ENCODE measurements around the gene TMEM176A. TPM values are rescaled to one million over a fixed set of nuclear protein-coding genes. Genes with fewer than 3 reads are reported as not detected.
"Not testable (repeated sequence)": the region's sequence is repeated elsewhere in the genome, so short reads cannot be mapped to it uniquely, and the experiment has no call there.

TMEM176A gene
- total RNA-seq, 1 experiment from 2014 or later, result not detected

DNA sequence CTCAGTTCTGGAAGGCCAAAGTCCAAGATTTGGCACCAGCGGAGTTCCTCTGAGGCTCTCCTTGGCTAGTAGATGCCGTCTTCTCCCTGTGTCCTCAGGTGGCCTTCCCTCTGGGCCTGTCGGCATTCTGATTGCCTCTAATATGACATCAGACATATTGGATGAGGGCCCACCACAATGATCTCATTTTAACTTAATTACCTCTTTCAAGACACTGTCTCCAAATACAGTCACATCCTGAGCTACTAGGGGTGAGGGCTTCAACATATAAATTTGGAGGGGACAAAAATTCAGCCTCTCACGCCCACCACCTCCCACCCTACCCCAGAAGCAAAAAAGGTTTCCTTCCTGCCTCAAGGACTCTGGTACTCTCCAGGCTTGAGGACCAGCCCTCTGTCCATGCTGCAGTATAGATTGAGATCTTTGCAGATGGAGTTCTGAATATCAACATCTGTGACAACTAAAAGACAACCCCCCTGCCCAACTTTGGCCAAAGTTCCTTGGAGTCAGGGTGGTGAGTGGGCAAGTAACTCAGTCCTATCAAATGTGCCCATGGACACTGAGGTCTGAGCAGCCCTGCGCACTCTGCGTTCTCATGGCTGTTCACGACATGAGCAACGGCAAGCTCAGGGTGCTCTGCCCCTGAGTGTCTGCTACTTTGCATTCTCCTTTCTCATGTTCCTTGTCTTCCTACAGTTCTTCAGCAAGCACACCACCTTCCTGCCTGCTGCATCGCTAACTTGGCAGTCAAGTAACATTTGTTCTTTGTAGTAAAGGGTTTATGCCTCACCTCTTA is 11.9 kb upstream of the TMEM176A start:
- DNase-seq (ENCODE audit: low spot score), result no peak

DNA sequence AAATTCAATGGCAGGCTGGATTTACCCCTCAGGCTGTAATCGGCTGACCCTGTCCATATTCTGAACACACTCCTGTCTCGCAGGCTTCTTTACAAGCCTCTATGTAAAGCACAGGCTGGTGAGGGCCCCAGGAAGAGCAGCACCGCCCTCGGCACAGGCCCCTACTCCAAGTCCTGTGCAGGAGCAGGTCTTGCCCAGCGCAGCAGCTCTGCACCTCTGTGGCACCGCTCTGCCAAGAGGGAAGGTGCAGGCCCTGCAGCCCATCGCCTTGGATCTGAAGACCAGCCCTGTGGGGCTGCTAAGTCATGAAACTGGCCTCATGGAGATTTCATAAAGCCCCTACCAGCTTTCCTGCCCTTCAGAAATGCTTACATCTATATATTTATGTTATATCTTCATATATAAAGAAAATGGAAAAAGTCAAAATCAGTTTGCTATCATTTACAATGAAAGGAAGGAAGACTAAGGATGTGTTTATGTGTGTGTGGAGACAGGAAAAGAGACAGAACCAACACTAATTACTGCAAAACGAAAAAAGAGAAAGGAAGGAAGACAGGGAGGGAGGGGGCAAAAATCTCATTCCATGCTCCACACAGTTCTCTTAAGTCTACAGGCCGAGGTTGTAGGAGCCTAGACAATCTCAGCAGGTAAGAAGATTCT is 10.0 kb upstream of the TMEM176A start:
- no peak for DNase-seq (ENCODE audit: low spot score)

DNA sequence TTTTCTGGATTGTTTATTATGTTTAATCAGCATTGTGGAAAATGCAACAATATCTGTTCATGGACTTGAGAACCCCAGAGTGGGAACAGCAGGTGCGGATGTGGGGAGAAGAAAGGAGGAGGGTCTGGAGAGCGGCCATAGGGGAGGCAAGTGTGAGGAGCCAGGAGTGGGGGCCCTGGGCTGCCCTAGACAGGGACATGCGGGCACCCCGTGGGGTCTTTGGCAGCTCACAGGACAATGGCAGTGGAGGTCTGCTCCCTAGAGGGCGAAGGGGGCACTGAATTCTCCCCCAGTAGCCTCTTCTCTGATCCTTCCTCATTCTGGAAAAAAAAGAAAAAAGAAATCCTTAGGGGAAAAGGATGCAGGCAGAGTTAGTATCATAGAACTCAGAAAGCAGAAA is 9.3 kb upstream of the TMEM176A start:
- no peak for DNase-seq (ENCODE audit: low spot score)

DNA sequence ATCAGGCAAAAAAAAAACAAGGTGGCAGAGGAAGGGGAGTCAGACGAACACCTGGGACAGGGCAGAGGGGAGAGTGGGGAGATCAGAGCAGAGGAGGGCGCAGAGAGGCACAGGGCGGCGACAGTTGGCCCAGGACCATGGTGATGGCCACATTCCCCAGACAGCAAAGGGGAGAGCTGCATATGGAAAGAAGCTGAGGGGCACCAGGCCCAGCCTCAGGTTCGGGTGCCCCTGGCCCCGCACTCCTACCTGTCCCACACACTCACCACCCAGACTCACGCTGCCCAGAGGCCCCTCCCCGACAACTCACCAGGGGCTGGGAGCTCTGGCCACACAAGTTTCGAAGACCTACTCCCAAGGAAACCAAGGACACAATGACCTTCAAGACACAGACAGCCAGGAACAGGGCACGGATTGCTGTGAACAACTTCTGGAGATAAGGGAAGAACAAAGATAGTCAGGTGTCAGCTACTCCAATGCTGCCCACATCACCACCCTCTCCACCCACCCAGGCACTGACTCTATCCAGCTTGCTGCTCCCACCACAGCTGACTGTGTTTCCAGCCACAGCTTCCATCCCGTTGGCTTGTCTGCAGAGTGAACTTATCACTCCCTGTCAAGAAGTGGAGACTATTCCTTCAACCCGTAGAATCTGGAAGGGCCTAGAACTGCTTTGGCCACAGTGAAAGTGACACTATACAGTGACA is 8.7 kb upstream of the TMEM176A start:
- no peak for DNase-seq (ENCODE audit: low spot score)

DNA sequence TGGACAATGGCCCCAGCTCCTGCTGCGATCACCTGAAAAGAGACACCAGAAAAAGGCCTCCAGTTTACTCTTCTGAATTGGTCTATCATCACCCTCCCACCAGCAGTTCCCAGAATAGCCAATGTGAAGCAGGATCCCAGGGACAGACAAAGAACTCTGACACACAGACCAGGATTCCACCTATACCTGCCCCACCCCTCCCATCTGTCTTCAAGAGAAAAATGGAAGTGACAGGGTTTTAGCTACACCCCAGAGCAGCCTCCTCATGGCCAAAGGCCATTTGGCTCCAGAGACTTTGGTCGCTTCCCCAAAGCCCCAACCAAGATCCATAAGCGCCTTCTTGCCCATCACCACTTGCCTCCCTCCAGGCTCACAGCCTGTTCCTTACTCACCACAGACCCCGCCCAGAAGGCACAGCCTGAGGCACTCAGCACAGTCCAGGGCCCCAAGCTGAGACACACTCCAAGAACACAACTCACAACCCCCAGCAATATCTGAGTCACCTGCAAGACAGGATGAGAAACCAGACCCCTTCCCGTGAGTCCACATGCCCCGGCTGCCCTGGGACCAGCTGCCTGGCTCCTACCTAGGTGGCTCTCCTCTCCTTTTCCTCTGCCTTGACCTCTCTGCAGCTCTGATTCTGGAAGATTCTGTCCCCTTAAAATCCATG is 6.9 kb upstream of the TMEM176A start:
- no peak for DNase-seq (ENCODE audit: low spot score)

DNA sequence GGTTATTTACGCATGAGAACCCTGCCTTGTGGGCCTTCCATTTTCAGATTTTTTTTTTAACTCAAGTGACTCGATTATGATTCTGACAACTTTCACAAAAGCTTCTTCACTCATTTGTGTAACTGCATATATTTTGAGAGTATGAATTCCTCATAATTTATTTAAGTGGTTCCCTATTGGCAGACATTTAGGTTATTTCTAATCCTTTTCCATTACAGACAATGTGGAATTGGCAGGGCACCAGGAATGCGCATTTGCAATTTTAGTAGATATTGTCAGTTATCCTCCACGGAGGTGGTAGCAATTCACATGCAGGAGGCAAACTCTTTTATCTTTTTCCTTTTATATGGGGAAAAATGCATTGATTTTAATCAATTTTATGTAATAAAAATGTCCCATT is 2.9 kb upstream of the TMEM176A start:
- no peak for DNase-seq (ENCODE audit: low spot score)

DNA sequence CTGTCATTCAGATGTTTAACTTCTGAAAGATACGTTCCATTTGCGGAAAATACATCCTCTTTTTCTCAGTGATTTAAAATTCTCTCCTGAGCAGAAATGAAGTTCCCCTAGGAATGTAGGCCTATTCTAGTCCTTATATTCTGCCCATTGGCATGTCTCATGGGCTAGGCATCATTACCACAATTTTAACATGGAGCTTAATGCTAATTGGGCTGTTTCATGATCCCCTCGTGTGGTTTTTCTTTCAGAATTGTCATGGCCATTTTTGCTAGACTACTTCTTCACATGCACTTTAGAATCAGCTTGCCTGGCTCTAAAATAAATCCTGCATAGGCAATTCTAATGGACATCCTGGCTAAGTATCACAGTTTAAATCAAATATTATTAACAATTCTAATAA is 1.4 kb upstream of the TMEM176A start:
- no peak for DNase-seq (ENCODE audit: low spot score)

DNA sequence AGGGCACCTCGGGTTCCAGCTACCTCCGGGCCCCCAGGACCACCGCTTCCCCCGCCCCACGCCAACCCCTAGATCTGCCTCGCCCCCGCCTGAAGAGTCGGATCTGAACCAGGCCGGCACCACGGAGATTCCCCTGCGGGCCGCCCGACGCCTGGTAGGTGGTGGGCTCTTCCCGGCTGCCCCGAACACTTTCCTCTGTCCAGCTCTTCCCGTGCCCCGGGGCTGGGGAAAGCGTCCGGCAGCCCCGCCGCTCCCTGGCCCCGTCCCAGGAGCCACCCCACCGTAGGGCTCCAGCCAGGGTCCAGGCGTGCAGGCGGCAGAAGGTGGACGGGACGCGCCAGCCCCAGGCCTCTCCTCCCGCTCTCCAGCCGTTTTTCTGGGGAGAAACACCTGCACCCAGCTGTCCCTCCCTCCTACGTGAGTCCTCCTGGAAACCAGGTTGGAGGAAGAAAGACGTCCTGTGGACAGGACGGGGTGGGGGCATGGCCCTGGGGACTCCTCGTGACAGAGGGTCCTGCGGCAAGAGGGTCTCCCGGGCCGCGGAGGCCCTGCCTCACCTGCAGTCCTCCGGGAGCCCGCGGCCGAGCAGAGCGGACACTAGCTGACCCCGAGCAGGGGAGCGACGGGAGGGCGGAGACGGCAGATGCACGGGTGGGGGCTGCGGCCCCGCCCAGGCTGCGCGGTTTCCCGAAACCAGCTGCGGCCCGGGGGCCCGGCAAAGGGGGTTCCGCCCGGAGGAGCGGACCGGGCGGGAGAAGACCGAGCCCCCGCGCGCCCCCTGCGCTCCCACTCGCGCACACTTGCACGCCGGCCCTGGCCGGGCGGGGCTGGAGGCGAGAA is 608 bp upstream of the TMEM176A start, which contains the start of gene TMEM176B:
Gene TMEM176B (minus strand): TSS at position 624 of the 840 bp plus-strand sequence. CDS start 3,795 bp downstream, outside the sequence.
- DNase-seq (ENCODE audit: low spot score), result no peak

DNA sequence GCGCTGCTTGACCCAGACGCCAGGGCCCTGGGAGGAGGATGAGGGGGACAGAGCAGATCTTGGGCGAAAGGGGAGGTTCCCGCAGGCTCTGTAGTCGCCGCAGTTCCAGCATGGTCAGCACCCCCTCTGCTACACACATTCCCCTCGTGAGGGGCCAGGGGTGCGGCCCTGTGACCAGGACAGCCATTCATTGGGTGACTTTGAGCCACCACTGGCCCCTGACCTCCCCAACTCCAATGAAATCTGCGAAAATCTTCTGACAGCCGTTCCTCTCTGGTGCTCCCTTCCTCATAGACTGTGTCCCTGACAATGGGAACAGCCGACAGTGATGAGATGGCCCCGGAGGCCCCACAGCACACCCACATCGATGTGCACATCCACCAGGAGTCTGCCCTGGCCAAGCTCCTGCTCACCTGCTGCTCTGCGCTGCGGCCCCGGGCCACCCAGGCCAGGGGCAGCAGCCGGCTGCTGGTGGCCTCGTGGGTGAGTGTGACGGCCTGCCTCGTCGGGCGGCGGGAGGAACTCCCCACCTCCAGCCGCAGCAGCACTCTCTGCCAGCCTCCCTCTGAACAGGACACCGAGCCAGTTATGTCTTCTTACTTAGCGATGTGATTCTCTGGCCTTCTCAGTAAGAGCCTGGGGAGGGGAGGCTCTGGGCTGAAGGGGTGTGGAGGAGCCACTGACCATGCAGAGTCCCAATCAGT is 825 bp downstream of the TMEM176A start:
- DNase-seq (ENCODE audit: low spot score), result no peak

DNA sequence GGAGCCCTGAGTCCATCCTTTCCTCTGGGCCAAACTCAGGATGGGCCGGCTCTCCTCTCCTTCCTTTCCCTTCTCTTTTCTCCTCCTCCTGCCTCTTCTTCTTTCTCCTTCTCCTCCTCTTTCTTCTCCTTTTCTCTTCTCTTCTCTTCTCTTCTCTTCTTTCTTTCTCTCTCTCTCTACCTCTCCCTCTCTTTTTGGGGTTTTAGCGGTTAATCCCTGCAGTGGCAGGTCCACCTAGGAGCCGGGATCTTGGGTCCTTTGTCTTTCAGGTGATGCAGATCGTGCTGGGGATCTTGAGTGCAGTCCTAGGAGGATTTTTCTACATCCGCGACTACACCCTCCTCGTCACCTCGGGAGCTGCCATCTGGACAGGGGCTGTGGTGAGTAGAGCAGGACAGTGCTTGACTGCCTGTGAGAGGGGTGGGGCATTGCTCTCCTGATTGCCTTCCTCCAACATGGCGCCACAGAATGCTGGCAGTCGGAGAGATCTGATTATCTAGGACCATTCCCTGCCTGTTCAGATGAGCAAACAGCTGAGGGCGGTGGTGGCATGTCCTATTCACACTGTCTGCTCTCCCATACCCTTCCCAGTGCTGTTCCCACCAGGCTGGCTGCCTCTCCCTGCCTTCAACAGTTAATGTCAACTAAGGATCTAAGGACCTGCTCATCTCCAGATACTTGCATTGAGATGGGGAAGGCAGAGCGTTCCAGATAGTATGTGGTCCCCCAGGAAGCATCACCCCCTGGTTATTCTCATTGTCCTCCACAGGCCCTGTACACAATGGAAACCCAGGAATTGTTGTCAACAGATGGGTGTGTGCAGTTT is 1.6 kb downstream of the TMEM176A start:
- DNase-seq (ENCODE audit: low spot score), result no peak

DNA sequence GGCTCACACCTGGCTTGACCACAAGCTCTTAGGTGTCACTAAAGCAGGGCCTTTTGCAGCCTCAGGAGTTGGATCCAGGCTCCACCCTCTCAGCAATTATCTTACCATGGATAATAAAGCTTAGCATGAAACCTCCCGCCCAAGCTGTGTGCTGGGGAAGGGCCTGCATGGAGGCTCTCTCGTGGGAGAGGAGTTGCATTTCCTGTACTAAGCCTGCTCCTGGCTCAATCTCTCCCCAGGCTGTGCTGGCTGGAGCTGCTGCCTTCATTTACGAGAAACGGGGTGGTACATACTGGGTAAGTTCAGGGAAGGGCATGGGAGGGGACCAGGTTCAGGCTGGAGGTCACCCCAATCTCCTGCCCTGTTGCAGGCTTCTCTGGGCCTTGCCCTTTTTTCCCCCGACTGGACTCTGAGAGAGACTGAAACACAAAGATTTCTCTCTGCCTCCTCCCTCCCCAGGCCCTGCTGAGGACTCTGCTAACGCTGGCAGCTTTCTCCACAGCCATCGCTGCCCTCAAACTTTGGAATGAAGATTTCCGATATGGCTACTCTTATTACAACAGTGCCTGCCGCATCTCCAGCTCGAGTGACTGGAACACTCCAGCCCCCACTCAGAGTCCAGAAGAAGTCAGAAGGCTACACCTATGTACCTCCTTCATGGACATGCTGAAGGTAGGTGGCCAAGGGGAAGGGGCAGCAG is 2.7 kb downstream of the TMEM176A start:
- DNase-seq (ENCODE audit: low spot score), result no peak

DNA sequence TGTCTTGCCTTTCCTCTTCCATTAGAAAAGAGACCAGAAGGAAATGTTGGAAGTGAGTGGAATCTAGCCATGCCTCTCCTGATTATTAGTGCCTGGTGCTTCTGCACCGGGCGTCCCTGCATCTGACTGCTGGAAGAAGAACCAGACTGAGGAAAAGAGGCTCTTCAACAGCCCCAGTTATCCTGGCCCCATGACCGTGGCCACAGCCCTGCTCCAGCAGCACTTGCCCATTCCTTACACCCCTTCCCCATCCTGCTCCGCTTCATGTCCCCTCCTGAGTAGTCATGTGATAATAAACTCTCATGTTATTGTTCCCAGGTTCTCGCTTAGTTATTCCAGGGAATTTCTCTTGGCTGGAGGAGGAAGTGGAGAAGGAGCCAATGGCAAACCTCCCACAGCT is 4.2 kb downstream of the TMEM176A start:
- no peak for DNase-seq (ENCODE audit: low spot score)

DNA sequence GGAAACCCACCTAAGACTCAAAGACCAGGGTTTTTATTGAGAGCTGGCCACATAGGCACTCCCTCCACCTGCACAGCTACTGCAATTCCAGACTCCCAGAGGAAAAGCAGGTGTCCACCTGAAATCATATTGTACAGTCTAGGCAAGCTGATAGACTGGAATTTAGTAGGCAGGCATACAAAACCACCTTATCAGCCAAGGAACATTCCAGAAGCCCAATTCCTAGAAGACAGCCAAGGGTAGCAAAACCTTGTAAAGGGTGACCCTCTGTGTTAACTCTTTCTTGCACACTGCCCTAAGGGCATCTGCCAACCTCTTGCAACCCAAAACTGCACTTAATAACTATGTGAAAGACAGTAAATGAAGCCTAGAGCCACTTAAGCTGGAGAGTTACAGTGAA is 5.3 kb downstream of the TMEM176A start:
- no peak for DNase-seq (ENCODE audit: low spot score)

DNA sequence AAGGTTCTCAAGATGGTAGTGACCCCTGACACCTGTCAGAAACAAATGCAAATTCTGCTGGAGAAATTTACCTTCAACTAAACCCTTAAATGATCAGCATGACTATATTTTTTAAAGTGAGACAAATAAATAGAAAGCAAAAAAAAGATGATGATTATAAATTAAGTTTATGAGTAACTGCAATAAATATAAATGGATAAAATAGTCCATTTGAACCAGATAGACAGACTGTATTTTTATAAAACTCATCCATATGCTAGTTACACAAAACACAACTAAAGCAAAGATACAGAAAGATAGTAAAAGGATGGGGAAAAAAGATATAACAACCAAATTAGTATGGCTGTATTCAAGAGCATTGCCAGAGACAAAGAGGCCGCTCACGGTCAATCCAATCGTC is 5.9 kb downstream of the TMEM176A start:
- no peak for DNase-seq (ENCODE audit: low spot score)

DNA sequence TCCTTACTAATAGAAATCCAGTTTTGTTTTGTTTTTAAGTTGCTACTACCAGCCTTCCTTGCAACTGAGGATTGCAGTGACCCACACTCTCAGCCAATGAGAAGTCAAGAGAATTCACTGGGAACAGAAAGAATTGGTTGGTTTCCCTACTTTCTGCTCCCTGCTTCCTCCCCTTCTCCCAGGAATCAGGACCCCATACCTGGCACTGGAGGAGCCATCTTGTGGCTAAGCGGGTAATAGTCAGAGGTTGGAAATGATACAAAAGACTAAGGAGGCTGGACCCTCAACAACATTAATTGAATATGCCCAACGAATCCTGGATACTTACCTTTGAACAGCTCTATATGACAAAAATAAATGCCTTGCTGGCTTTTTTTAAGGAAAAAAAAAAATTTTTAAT is 6.3 kb downstream of the TMEM176A start:
- no peak for DNase-seq (ENCODE audit: low spot score)

DNA sequence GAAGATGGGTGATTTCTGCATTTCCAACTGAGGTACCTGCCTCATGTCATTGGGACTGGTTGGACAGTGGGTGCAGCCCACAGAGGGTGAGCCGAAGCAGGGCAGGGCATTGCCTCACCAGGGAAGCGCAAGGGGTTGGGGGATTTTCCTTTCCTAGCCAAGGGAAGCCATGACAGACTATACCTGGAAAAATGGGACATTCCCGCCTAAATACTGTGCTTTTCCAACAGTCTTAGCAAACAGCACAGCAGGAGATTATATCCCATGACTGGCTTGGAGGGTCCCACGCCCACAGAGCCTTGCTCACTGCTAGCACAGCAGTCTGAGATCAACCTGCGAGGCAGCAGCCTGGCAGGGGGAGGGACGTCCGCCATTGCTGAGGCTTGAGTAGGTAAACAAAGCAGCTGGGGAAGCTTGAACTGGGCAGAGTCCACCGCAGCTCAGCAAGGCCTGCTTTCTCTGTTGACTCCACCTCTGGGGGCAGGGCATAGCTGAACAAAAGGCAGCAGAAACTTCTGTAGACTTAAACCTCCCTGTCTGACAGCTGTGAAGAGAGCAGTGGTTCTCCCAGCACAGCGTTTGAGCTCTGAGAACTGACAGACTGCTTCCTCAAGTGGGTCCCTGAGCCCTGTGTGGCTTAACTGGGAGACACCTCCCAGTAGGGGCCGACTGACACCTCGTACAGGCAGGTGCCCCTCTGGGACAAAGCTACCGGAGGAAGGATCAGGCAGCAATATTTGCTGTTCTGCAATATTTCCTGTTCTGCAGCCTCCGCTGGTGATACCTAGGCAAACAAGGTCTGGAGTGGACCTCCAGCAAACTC is 7.3 kb downstream of the TMEM176A start:
- not testable (repeated sequence) for DNase-seq (ENCODE audit: low spot score)

DNA sequence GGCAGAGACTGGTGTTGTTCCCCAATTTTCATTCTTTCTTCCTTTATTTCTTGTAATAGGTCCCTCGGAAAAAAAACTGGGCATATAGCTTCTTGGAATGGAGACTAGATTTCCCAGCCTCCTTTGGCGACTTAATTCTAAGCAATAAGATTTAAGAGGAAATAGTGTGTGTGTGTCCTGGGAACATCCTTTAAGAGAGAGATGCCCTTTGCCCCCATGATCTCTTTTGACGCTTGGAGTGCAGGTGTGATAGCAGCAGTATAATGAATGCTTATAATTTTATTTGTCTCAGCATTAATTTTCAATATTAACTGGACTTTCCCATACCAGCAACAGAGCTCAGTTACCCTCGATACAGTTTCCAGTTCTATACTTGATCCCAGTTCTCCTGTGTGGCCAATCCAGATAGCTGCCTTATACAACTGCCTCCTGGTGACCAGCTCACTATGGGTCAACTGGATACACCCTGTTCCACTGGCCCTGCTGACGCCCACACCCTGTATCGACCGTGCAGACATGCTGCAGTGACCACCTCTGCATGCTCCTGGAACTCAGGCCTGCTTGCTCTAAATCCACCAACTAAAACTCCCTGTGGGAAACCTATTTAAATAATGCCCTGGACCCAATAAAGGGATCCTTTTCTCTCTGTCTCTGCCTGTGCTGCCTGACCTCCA is 13.9 kb downstream of the TMEM176A start:
- no peak for DNase-seq (ENCODE audit: low spot score)

DNA sequence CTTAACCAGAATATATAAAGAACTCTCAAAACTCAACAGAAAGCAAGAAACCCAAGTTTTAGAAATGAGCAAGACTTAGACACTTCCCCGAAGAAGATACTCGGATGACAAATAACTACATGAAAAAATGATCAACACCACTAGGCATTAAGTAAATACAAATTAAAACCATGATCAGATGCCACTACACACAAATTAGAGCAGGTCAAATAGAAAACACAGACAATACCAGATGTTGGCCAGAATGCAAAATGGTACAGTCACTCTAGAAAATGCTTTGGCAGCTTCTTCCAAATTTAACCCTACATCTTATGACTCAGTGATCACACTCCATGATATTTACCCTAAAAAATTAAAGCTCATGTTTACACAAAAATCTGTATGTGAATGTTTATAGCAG is 18.4 kb downstream of the TMEM176A start:
- no peak for DNase-seq (ENCODE audit: low spot score)

Measured in A172 (cell line).